ENCODE results near the gene FBXW8.

FBXW8 gene

GRCh38 chr12:117076410-117077372 lies 165.9 kb downstream of the FBXW8 start:
- DNase-seq (ENCODE audit: low spot score): no peak

GRCh38 chr12:117079487-117079886 lies 168.7 kb downstream of the FBXW8 start:
- DNase-seq (ENCODE audit: low spot score): no peak

GRCh38 chr12:117080661-117081144 lies 170.0 kb downstream of the FBXW8 start:
- DNase-seq (ENCODE audit: low spot score): no peak

Measured in activated CD4-positive, alpha-beta T cell treated with anti-CD3 and anti-CD28 coated beads, Interleukin-2, Interleukin-4, amounts not matched to agents 100 ng/mL and 50 ng/mL, durations not matched to agents 16 hours and 8 hours (primary cell).